IMR-90 (cell line): Measurements from ENCODE around the gene ZMIZ1. TPM values are rescaled to one million over a fixed set of nuclear protein-coding genes. Genes with fewer than 3 reads are reported as not detected.

Experiments used
- ATAC-seq: fragments of 200-7000 bp; cut with Tn5 transposase; 2 replicates; pipeline ENCODE4 v1.9.1; 2020; ENCODE audit warnings: low read depth, mild to moderate bottlenecking, moderate library complexity
- BruUV-seq: library from RNA; stranded (reverse); fragments of 400-500 nt; replicated peaks from 2 replicates; lab custom pipeline; 2021; lab: Mats Ljungman, UMichigan
- CTCF ChIA-PET: fragments of 300-600 bp; formaldehyde crosslinking; extraction: SDS; loops from one replicate; lab custom pipeline; 2021; ENCODE audit warnings: antibody characterized with exemption; lab: Yijun Ruan, JAX
- POLR2A ChIA-PET: fragments of 300-600 bp; sonication (Branson Sonifier 250); formaldehyde crosslinking; loops from one replicate; lab custom pipeline; 2022; ENCODE audit warnings: antibody characterized with exemption; ENCODE audit not compliant: unreplicated experiment; lab: Charles Lee
- DNase-seq: peaks from one replicate; pipeline ENCODE4 v3.0.0; 2013
- H2AFZ ChIP-seq: replicated peaks from 2 replicates; pipeline ENCODE3; 2013; ENCODE audit warnings: low read length, mild to moderate bottlenecking; ENCODE audit not compliant: poor library complexity
- H2AK5ac ChIP-seq: 2 replicates; pipeline ENCODE4 v1.6.1; 2013; ENCODE audit warnings: low read depth, low read length, inconsistent platforms
- H2AK9ac ChIP-seq: replicated peaks from 2 replicates; pipeline ENCODE3; 2013; ENCODE audit warnings: mild to moderate bottlenecking, low read depth, low read length, moderate library complexity; ENCODE audit not compliant: poor library complexity
- H2BK120ac ChIP-seq: 2 replicates; pipeline ENCODE4 v1.6.1; 2013; ENCODE audit warnings: low read depth, low read length, inconsistent platforms
- H2BK15ac ChIP-seq: 3 replicates; pipeline ENCODE4 v1.6.1; 2013; ENCODE audit warnings: low read depth, low read length, inconsistent platforms
- H2BK20ac ChIP-seq: 2 replicates; pipeline ENCODE4 v1.6.1; 2013; ENCODE audit warnings: low read depth, mild to moderate bottlenecking, inconsistent platforms, low read length, moderate library complexity
- H2BK5ac ChIP-seq: 2 replicates; pipeline ENCODE4 v1.6.1; 2013; ENCODE audit warnings: mild to moderate bottlenecking, low read depth, low read length, inconsistent platforms; ENCODE audit not compliant: poor library complexity, severe bottlenecking
- H3K14ac ChIP-seq: replicated peaks from 2 replicates; pipeline ENCODE4 v1.6.1; 2013; ENCODE audit warnings: low read depth, low read length, inconsistent platforms
- H3K18ac ChIP-seq: 2 replicates; pipeline ENCODE4 v1.6.1; 2013; ENCODE audit warnings: low read depth, low read length, control low read depth
- H3K23ac ChIP-seq: 2 replicates; pipeline ENCODE4 v1.6.1; 2013; ENCODE audit warnings: low read depth, low read length, inconsistent platforms
- H3K27ac ChIP-seq: 2 replicates; pipeline ENCODE4 v1.5.1; 2013; ENCODE audit warnings: mild to moderate bottlenecking, control low read depth, low read length; ENCODE audit not compliant: insufficient read depth
- H3K27me3 ChIP-seq: 2 replicates; pipeline ENCODE4 v1.6.1; 2013; ENCODE audit warnings: low read length; ENCODE audit not compliant: control insufficient read depth, insufficient read depth
- H3K36me3 ChIP-seq: 2 replicates; pipeline ENCODE4 v1.6.1; 2013; ENCODE audit warnings: low read length, mixed read lengths; ENCODE audit not compliant: control insufficient read depth, insufficient read depth
- H3K4ac ChIP-seq: 2 replicates; pipeline ENCODE4 v1.6.1; 2013; ENCODE audit warnings: low read depth, low read length, inconsistent platforms
- H3K4me1 ChIP-seq: 2 replicates; pipeline ENCODE4 v1.6.1; 2013; ENCODE audit warnings: low read length, mixed read lengths; ENCODE audit not compliant: control insufficient read depth, insufficient read depth
- H3K4me2 ChIP-seq: 2 replicates; pipeline ENCODE4 v1.6.1; 2013; ENCODE audit warnings: low read depth, mild to moderate bottlenecking, control low read depth, low read length, moderate library complexity
- H3K4me3 ChIP-seq: 2 replicates; pipeline ENCODE4 v1.5.1; 2013; ENCODE audit warnings: low read depth, mild to moderate bottlenecking, control low read depth, low read length, moderate library complexity; ENCODE audit not compliant: insufficient read depth
- H3K56ac ChIP-seq: 2 replicates; pipeline ENCODE4 v1.6.1; 2013; ENCODE audit warnings: low read length, inconsistent platforms; ENCODE audit not compliant: insufficient read depth; ENCODE audit errors: extremely low read depth
- H3K79me1 ChIP-seq, 2 experiments: 2 replicates each; pipeline ENCODE4 v1.6.1; 2013; ENCODE audit warnings: low read length in 2 of 2, inconsistent platforms in 1 of 2, low read depth in 1 of 2
- H3K9ac ChIP-seq: 2 replicates; pipeline ENCODE4 v1.6.1; 2013; ENCODE audit warnings: low read depth, low read length, control low read depth
- H3K9me1 ChIP-seq: 2 replicates; pipeline ENCODE4 v1.6.1; 2013; ENCODE audit warnings: low read length, inconsistent platforms; ENCODE audit not compliant: insufficient read depth
- H3K9me3 ChIP-seq: 2 replicates; pipeline ENCODE4 v1.6.1; 2013; ENCODE audit warnings: low read length; ENCODE audit not compliant: control insufficient read depth, insufficient read depth
- H4K20me1 ChIP-seq: 2 replicates; pipeline ENCODE4 v1.6.1; 2013; ENCODE audit warnings: low read length, inconsistent platforms; ENCODE audit not compliant: insufficient read depth
- H4K5ac ChIP-seq: 2 replicates; pipeline ENCODE4 v1.6.1; 2013; ENCODE audit warnings: mild to moderate bottlenecking, low read depth, low read length, control low read depth
- H4K8ac ChIP-seq, 2 experiments: 2 replicates each; pipeline ENCODE4 v1.6.1; 2013; ENCODE audit warnings: low read depth in 2 of 2, low read length in 2 of 2, control low read depth in 1 of 2, inconsistent platforms in 1 of 2
- H4K91ac ChIP-seq: 2 replicates; pipeline ENCODE4 v1.6.1; 2013; ENCODE audit warnings: low read depth, low read length, inconsistent platforms; ENCODE audit not compliant: insufficient read depth
- BHLHE40 ChIP-seq: fragments of 150-350 bp; IDR thresholded peaks from 2 replicates; pipeline ENCODE4 v1.6.1; 2016; ENCODE audit warnings: mild to moderate bottlenecking, low read depth, low read length
- CEBPB ChIP-seq: IDR thresholded peaks from 2 replicates; pipeline ENCODE4 v1.6.1; 2012; ENCODE audit warnings: low read depth, low read length, improper control_type of control experiment
- CHD1 ChIP-seq: IDR thresholded peaks from 2 replicates; pipeline ENCODE4 v1.6.1; 2012; ENCODE audit warnings: low read depth, low read length, improper control_type of control experiment
- FOS ChIP-seq: fragments of 150-350 bp; IDR thresholded peaks from 2 replicates; pipeline ENCODE4 v1.6.1; 2016; ENCODE audit warnings: low read depth, low read length
- MAFK ChIP-seq: IDR thresholded peaks from 2 replicates; pipeline ENCODE4 v1.6.1; 2012; ENCODE audit warnings: low read depth, low read length, improper control_type of control experiment
- MAZ ChIP-seq: IDR thresholded peaks from 2 replicates; pipeline ENCODE4 v1.6.1; 2012; ENCODE audit warnings: low read depth, mild to moderate bottlenecking, low read length, improper control_type of control experiment, moderate library complexity, borderline replicate concordance
- MXI1 ChIP-seq: IDR thresholded peaks from 2 replicates; pipeline ENCODE4 v1.6.1; 2012; ENCODE audit warnings: low read depth, mild to moderate bottlenecking, low read length, moderate library complexity, borderline replicate concordance
- NFE2L2 ChIP-seq: fragments of 150-350 bp; IDR thresholded peaks from 2 replicates; pipeline ENCODE4 v1.6.1; 2016; ENCODE audit warnings: low read depth, mild to moderate bottlenecking, low read length
- POLR2A ChIP-seq: IDR thresholded peaks from 2 replicates; pipeline ENCODE4 v1.6.1; 2012; ENCODE audit warnings: mild to moderate bottlenecking, low read depth, low read length
- RAD21 ChIP-seq: IDR thresholded peaks from 2 replicates; pipeline ENCODE4 v1.6.1; 2012; ENCODE audit warnings: low read length, improper control_type of control experiment
- RCOR1 ChIP-seq: IDR thresholded peaks from 2 replicates; pipeline ENCODE4 v1.6.1; 2012; ENCODE audit warnings: mild to moderate bottlenecking, low read length, improper control_type of control experiment; ENCODE audit not compliant: insufficient replicate concordance
- RFX5 ChIP-seq: IDR thresholded peaks from 2 replicates; pipeline ENCODE4 v1.8.0; 2012; ENCODE audit warnings: low read depth, mild to moderate bottlenecking, low read length, moderate library complexity
- WGBS, 2 experiments: methylation state at CpG; one replicate each; pipeline versions ENCODE4 v1.1.5 to v1.1.7; 2013; ENCODE audit warnings: missing lambda C conversion rate in 2 of 2; ENCODE audit not compliant: insufficient read length in 1 of 2; ENCODE audit errors: extremely low coverage in 2 of 2; 5-methylcytosine and 5-hydroxymethylcytosine counted together
- dilution Hi-C: fragments of 300-500 bp; cut with HindIII; formaldehyde crosslinking; loops from one replicate; pipeline ENCODE4 v1.14.3; 2018; ENCODE audit warnings: low sequenced_read_pairs; ENCODE audit not compliant: unreplicated experiment
- in situ Hi-C: fragments of 300-500 bp; cut with MboI; formaldehyde crosslinking; loops from 3 replicates; pipeline ENCODE4 v1.14.3; 2019; ENCODE audit warnings: low sequenced_read_pairs, inconsistent platforms, mixed read lengths
- intact Hi-C: fragments of 100-400 bp; cut with micrococcal nuclease; formaldehyde crosslinking; loops from 2 replicates; pipeline ENCODE4 v1.10.0; 2022
- polyA plus RNA-seq, 3 experiments: library from polyadenylated mRNA; depleted of rRNA; stranded (reverse); fragments of >200 nt; gene quantifications; 2 replicates each; pipeline ENCODE4 v1.2.3, GENCODE V29; 2012; ENCODE audit warnings: low replicate concordance in 1 of 3
- total RNA-seq: library from RNA; depleted of rRNA; stranded (reverse); fragments of >200 nt; gene quantifications from 2 replicates; pipeline ENCODE4 v1.2.3, GENCODE V29; 2012
- TF ChIP-seq, protein P1 (sequence below): fragments of 150-350 bp; IDR thresholded peaks from 2 replicates; pipeline ENCODE4 v1.6.1; 2016; ENCODE audit warnings: low read depth, mild to moderate bottlenecking, low read length, moderate library complexity, borderline replicate concordance
- TF ChIP-seq, protein P2 (sequence below): conservative IDR thresholded peaks from 2 replicates; pipeline ENCODE4 v1.5.1; 2012; ENCODE audit warnings: mild to moderate bottlenecking, low read depth, low read length, improper control_type of control experiment
- TF ChIP-seq, protein P3 (sequence below): fragments of 150-350 bp; IDR thresholded peaks from 2 replicates; pipeline ENCODE4 v1.6.1; 2017; ENCODE audit warnings: mild to moderate bottlenecking, antibody characterized with exemption, low read length, low read depth

Gene ZMIZ1
- total and polyA plus RNA-seq, 2 of the 4 experiments (the other 2 are of a cell fraction) = 6.6 to 48.7 TPM

DNA sequence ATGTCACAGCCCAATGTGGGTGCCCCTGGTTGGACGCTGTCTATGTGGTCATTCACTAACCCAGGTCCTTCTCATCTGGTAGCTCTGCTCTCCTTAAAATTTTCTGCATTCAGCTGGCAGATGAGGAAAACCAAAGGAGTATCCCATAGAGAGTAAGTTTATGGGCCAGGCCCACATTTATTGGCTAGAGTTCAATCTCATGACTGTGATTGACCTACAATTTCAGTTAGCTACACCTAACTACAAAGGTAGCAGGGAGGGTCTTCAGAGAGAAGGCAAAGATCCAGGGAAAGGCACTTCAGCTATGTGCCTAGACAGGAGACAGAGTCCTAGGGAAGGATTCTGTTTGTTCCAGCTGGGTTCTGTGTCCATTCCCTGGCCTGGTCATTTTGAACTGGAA lies 254.8 kb downstream of the ZMIZ1 start:
- H4K91ac ChIP-seq = peak overlapping the region; percentile 63
- H3K9me1 ChIP-seq = peaks cover 29% of the 10 kb centered on the region
- H3K27ac ChIP-seq = no peak overlapping the region
- H2AK9ac ChIP-seq = peak overlapping the region; percentile 47
- intact Hi-C loops = no loop called here
- H3K9ac ChIP-seq = no peak overlapping the region
- H3K18ac ChIP-seq = no peak overlapping the region; the same call in 1 of the 2 replicates
- no TSS peak for BruUV-seq
- no peaks in the 10 kb centered on the region for H3K9me3 ChIP-seq
- no peaks in the 10 kb centered on the region for H3K27me3 ChIP-seq
- H3K14ac ChIP-seq = peak overlapping the region; percentile 35
- H2BK120ac ChIP-seq = peak overlapping the region; percentile 70
- peak overlapping the region; percentile 74 for H2AFZ ChIP-seq
- peak overlapping the region; percentile 79; the same call in 2 of the 3 replicates for H2BK15ac ChIP-seq
- H3K36me3 ChIP-seq = no peaks in the 10 kb centered on the region
- peak overlapping the region; percentile 8 for H2BK5ac ChIP-seq
- peak overlapping the region in 1 of 2 experiments; percentile 39; a peak in 2 of 4 replicates for H4K8ac ChIP-seq
- no peak overlapping the region for H3K4me3 ChIP-seq
- H3K4ac ChIP-seq = peak overlapping the region; percentile 71
- H4K20me1 ChIP-seq = no peaks in the 10 kb centered on the region
- ATAC-seq = no peak
- peak overlapping the region; percentile 60 for H2AK5ac ChIP-seq
- H3K4me2 ChIP-seq = no peak overlapping the region
- CTCF ChIA-PET = no interaction called here
- POLR2A ChIA-PET = no interaction called here
- H3K79me1 ChIP-seq = peaks cover 0 to 9% of the 10 kb centered on the region in 2 experiments; a peak in 1 of 4 replicates
- in situ Hi-C loops = no loop called here
- DNase-seq = no peak
- no peak overlapping the region for H3K56ac ChIP-seq
- H4K5ac ChIP-seq = no peak overlapping the region
- peak overlapping the region; percentile 54 for H2BK20ac ChIP-seq
- TF ChIP-seq RFX5 = no peak
- TF ChIP-seq, protein P1, sequence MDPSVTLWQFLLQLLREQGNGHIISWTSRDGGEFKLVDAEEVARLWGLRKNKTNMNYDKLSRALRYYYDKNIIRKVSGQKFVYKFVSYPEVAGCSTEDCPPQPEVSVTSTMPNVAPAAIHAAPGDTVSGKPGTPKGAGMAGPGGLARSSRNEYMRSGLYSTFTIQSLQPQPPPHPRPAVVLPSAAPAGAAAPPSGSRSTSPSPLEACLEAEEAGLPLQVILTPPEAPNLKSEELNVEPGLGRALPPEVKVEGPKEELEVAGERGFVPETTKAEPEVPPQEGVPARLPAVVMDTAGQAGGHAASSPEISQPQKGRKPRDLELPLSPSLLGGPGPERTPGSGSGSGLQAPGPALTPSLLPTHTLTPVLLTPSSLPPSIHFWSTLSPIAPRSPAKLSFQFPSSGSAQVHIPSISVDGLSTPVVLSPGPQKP = no peak
- no peak for TF ChIP-seq MAFK
- TF ChIP-seq, protein P2, sequence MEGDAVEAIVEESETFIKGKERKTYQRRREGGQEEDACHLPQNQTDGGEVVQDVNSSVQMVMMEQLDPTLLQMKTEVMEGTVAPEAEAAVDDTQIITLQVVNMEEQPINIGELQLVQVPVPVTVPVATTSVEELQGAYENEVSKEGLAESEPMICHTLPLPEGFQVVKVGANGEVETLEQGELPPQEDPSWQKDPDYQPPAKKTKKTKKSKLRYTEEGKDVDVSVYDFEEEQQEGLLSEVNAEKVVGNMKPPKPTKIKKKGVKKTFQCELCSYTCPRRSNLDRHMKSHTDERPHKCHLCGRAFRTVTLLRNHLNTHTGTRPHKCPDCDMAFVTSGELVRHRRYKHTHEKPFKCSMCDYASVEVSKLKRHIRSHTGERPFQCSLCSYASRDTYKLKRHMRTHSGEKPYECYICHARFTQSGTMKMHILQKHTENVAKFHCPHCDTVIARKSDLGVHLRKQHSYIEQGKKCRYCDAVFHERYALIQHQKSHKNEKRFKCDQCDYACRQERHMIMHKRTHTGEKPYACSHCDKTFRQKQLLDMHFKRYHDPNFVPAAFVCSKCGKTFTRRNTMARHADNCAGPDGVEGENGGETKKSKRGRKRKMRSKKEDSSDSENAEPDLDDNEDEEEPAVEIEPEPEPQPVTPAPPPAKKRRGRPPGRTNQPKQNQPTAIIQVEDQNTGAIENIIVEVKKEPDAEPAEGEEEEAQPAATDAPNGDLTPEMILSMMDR = no peak
- TF ChIP-seq CHD1 = no peak
- TF ChIP-seq, protein P3, sequence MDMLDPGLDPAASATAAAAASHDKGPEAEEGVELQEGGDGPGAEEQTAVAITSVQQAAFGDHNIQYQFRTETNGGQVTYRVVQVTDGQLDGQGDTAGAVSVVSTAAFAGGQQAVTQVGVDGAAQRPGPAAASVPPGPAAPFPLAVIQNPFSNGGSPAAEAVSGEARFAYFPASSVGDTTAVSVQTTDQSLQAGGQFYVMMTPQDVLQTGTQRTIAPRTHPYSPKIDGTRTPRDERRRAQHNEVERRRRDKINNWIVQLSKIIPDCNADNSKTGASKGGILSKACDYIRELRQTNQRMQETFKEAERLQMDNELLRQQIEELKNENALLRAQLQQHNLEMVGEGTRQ = no peak
- TF ChIP-seq POLR2A = no peak
- TF ChIP-seq NFE2L2 = no peak
- no peak for TF ChIP-seq MAZ
- TF ChIP-seq CEBPB = no peak
- TF ChIP-seq RAD21 = no peak
- TF ChIP-seq FOS = no peak
- TF ChIP-seq MXI1 = no peak
- TF ChIP-seq BHLHE40 = no peak
- no peak for TF ChIP-seq RCOR1
- no peak overlapping the region for H3K23ac ChIP-seq
- H3K4me1 ChIP-seq = peaks cover 19% of the 10 kb centered on the region
- WGBS, 2 experiments = no CpG with 5 or more reads among the region's 1 CpG
- dilution Hi-C loops = no loop called here
